SK-N-SH (cell line): Measurements from ENCODE around the gene GALNT14.

Source experiments
- CHD2 ChIP-seq: fragments of 150-350 bp; IDR thresholded peaks from 2 replicates; pipeline ENCODE4 v1.6.1; 2018; ENCODE audit warnings: low read length; ENCODE audit not compliant: partially characterized antibody
- CTCF ChIP-seq: fragments of 200-600 bp; sonication (generic); IDR thresholded peaks from 2 replicates; pipeline ENCODE4 v1.6.1; 2017; ENCODE audit warnings: antibody characterized with exemption, mild to moderate bottlenecking, moderate library complexity
- ELF1 ChIP-seq: IDR thresholded peaks from 2 replicates; pipeline ENCODE4 v1.4.0; 2012
- EP300 ChIP-seq, 2 experiments: IDR thresholded peaks; 2 replicates each; pipeline versions ENCODE4 v1.4.0 to v1.6.1; 2012; ENCODE audit warnings: borderline replicate concordance in 1 of 2, low read depth in 1 of 2, low read length in 1 of 2
- EZH2phosphoT487 ChIP-seq: fragments of 200-600 bp; sonication (generic); IDR thresholded peaks from 2 replicates; pipeline ENCODE4 v1.6.1; 2017; ENCODE audit warnings: low read depth, mixed run types, mild to moderate bottlenecking, antibody characterized with exemption, moderate library complexity, borderline replicate concordance
- MAX ChIP-seq: IDR thresholded peaks from 2 replicates; pipeline ENCODE4 v1.4.0; 2012; ENCODE audit warnings: low read depth
- NFIC ChIP-seq: IDR thresholded peaks from 2 replicates; pipeline ENCODE4 v1.4.0; 2012; ENCODE audit warnings: borderline replicate concordance
- POLR2AphosphoS5 ChIP-seq: IDR thresholded peaks from 2 replicates; pipeline ENCODE4 v1.6.1; 2012; ENCODE audit warnings: low read depth, low read length
- RCOR1 ChIP-seq: fragments of 150-350 bp; IDR thresholded peaks from 2 replicates; pipeline ENCODE4 v1.6.1; 2017; ENCODE audit warnings: antibody characterized with exemption, low read length
- RXRA ChIP-seq: IDR thresholded peaks from 2 replicates; pipeline ENCODE4 v1.4.0; 2012; ENCODE audit warnings: low read depth, mild to moderate bottlenecking, borderline replicate concordance
- YY1 ChIP-seq: IDR thresholded peaks from 2 replicates; pipeline ENCODE4 v1.4.0; 2012; ENCODE audit warnings: low read depth, mild to moderate bottlenecking

- TF ChIP-seq YY1 = no peak
- TF ChIP-seq CTCF = no peak
- no peak for TF ChIP-seq ELF1
- TF ChIP-seq CHD2 = no peak
- TF ChIP-seq POLR2AphosphoS5 = no peak
- TF ChIP-seq RXRA = no peak
- TF ChIP-seq RCOR1 = no peak
- TF ChIP-seq EZH2phosphoT487 = no peak
- no peak for TF ChIP-seq NFIC
- TF ChIP-seq MAX = no peak
- TF ChIP-seq EP300 (IDR thresholded peaks at IDR 0.05; ENCODE audit: borderline replicate concordance in 1 of 2, low read depth in 1 of 2, low read length in 1 of 2) = no peak
Measured at GRCh38 chr2:30947686-30948085, 190.6 kb downstream of the GALNT14 start.
